Putamen (tissue), 1 donor: ENCODE data around the gene PSMA7.

Experiments used
- DNase-seq: peaks from one replicate; pipeline ENCODE4 v3.0.0-alpha.2; 2016; ENCODE audit warnings: low spot score

The PSMA7 gene

GRCh38 chr20:62171245-62171644 is 28.1 kb upstream of the PSMA7 start:
- DNase-seq, result no peak

GRCh38 chr20:62170536-62170935 is 27.3 kb upstream of the PSMA7 start:
- no peak for DNase-seq

- no peak for DNase-seq
Measured at GRCh38 chr20:62168890-62169435, 25.8 kb upstream of the PSMA7 start.

- no peak for DNase-seq
Measured at GRCh38 chr20:62168061-62168460, 24.9 kb upstream of the PSMA7 start.

- no peak for DNase-seq
Measured at GRCh38 chr20:62167474-62167873, 24.3 kb upstream of the PSMA7 start.

GRCh38 chr20:62165762-62166399 is 22.7 kb upstream of the PSMA7 start:
- no peak for DNase-seq

GRCh38 chr20:62164879-62165761 is 21.9 kb upstream of the PSMA7 start:
- DNase-seq, result no peak

- DNase-seq, result no peak
Measured at GRCh38 chr20:62163986-62164762, 21.0 kb upstream of the PSMA7 start.

- no peak for DNase-seq
Measured at GRCh38 chr20:62163485-62163865, 20.3 kb upstream of the PSMA7 start.

GRCh38 chr20:62162765-62163484 is 19.7 kb upstream of the PSMA7 start:
- no peak for DNase-seq

GRCh38 chr20:62161347-62161746 is 18.2 kb upstream of the PSMA7 start:
- no peak for DNase-seq

GRCh38 chr20:62160876-62161275 is 17.7 kb upstream of the PSMA7 start:
- no peak for DNase-seq

GRCh38 chr20:62160253-62160652 is 17.1 kb upstream of the PSMA7 start:
- DNase-seq, result no peak

GRCh38 chr20:62159839-62160238 is 16.6 kb upstream of the PSMA7 start:
- DNase-seq, result no peak

- no peak for DNase-seq
Measured at GRCh38 chr20:62159052-62159451, 15.9 kb upstream of the PSMA7 start.

GRCh38 chr20:62158541-62158940 is 15.3 kb upstream of the PSMA7 start:
- DNase-seq, result no peak

- no peak for DNase-seq
Measured at GRCh38 chr20:62158088-62158400, 14.8 kb upstream of the PSMA7 start.

- no peak for DNase-seq
Measured at GRCh38 chr20:62157387-62158087, 14.3 kb upstream of the PSMA7 start.

- DNase-seq, result no peak
Measured at GRCh38 chr20:62156592-62157386, 13.6 kb upstream of the PSMA7 start.

- DNase-seq, result no peak
Measured at GRCh38 chr20:62156254-62156556, 13.0 kb upstream of the PSMA7 start.
